ENCODE results near the gene TMEM86A. TPM values are rescaled to one million over a fixed set of nuclear protein-coding genes. Genes with fewer than 3 reads are reported as not detected.
"Not testable (repeated sequence)": the region's sequence is repeated elsewhere in the genome, so short reads cannot be mapped to it uniquely, and the experiment has no call there.

The TMEM86A gene
- total and polyA plus RNA-seq, 9 donors = 8.4 to 18.2 (median 11.5) TPM

GRCh38 chr11:18676803-18677202 is 21.8 kb upstream of the TMEM86A start:
- WGBS, 3 donors = 62 to 65% (median 64%) methylated on average over 4 of the region's 4 CpGs
- Histone ChIP-seq H3K9me3 (no peaks in the 10 kb centered on the region), H3K4me1 (ENCODE audit: insufficient read depth) (no peaks in the 10 kb centered on the region), H3K27me3 (no peaks in the 10 kb centered on the region), H3K27ac (no peak overlapping the region), H3K36me3 (no peaks in the 10 kb centered on the region), H3K4me3 (no peak overlapping the region)
- DNase-seq = no peak
- TF ChIP-seq CTCF (IDR thresholded peaks at IDR 0.05) (no peak), POLR2A (IDR thresholded peaks at IDR 0.05) (no peak), EP300 (IDR thresholded peaks at IDR 0.05) (no peak)
- intact Hi-C loops (cut with DNase I) = no loop called here

- Histone ChIP-seq H3K27ac (no peak overlapping the region), H3K4me1 (ENCODE audit: insufficient read depth) (no peaks in the 10 kb centered on the region), H3K4me3 (no peak overlapping the region), H3K36me3 (no peaks in the 10 kb centered on the region), H3K9me3 (no peaks in the 10 kb centered on the region), H3K27me3 (no peaks in the 10 kb centered on the region)
- DNase-seq = no peak
- WGBS, 3 donors = 95 to 99% (median 95%) methylated on average over 3 of the region's 3 CpGs
- TF ChIP-seq EP300 (IDR thresholded peaks at IDR 0.05) = no peak
- no peak for TF ChIP-seq CTCF (IDR thresholded peaks at IDR 0.05)
- TF ChIP-seq POLR2A (IDR thresholded peaks at IDR 0.05) = no peak
- intact Hi-C loops (cut with DNase I) = no loop called here
These were observed 21.0 kb upstream of the TMEM86A start for GRCh38 chr11:18677560-18677959.

- intact Hi-C loops (cut with DNase I); DNase-seq; H3K27me3 ChIP-seq; H3K27ac ChIP-seq; H3K4me3 ChIP-seq; H3K4me1 ChIP-seq (ENCODE audit: insufficient read depth); H3K36me3 ChIP-seq; H3K9me3 ChIP-seq: not testable (repeated sequence)
- WGBS, 3 donors = 88 to 93% (median 88%) methylated on average over 1 of the region's 1 CpG
These were observed 16.6 kb upstream of the TMEM86A start for GRCh38 chr11:18681949-18682348.

GRCh38 chr11:18682466-18682865 is 16.1 kb upstream of the TMEM86A start:
- Histone ChIP-seq H3K4me3 (no peak overlapping the region), H3K4me1 (ENCODE audit: insufficient read depth) (no peaks in the 10 kb centered on the region), H3K27me3 (no peaks in the 10 kb centered on the region), H3K27ac (no peak overlapping the region), H3K9me3 (no peaks in the 10 kb centered on the region), H3K36me3 (no peaks in the 10 kb centered on the region)
- DNase-seq = no peak
- intact Hi-C loops (cut with DNase I) = no loop called here
- WGBS, 3 donors = 94 to 96% (median 95%) methylated on average over 3 of the region's 3 CpGs
- no peak for TF ChIP-seq EP300 (IDR thresholded peaks at IDR 0.05)
- TF ChIP-seq POLR2A (IDR thresholded peaks at IDR 0.05) = no peak
- no peak for TF ChIP-seq CTCF (IDR thresholded peaks at IDR 0.05)

GRCh38 chr11:18684267-18684666 is 14.3 kb upstream of the TMEM86A start:
- TF ChIP-seq POLR2A (IDR thresholded peaks at IDR 0.05) (no peak), CTCF (IDR thresholded peaks at IDR 0.05) (no peak), EP300 (IDR thresholded peaks at IDR 0.05) (no peak)
- no peak overlapping the region for H3K4me3 ChIP-seq
- no peaks in the 10 kb centered on the region for H3K27me3 ChIP-seq
- H3K9me3 ChIP-seq = no peaks in the 10 kb centered on the region
- no peaks in the 10 kb centered on the region for H3K4me1 ChIP-seq (ENCODE audit: insufficient read depth)
- no peak overlapping the region for H3K27ac ChIP-seq
- DNase-seq = no peak
- H3K36me3 ChIP-seq = no peaks in the 10 kb centered on the region
- intact Hi-C loops (cut with DNase I) = no loop called here
- 24 to 53% (median 37%) methylated on average over 1 of the region's 1 CpG for WGBS, 3 donors

- not testable (repeated sequence) for H3K36me3 ChIP-seq; H3K4me1 ChIP-seq (ENCODE audit: insufficient read depth); H3K27ac ChIP-seq; H3K27me3 ChIP-seq; H3K9me3 ChIP-seq; H3K4me3 ChIP-seq; DNase-seq
- WGBS, 3 donors = 67 to 71% (median 70%) methylated on average over 4 of the region's 4 CpGs
- intact Hi-C loops (cut with DNase I) = loop anchor here in 1 of 4 donors (10.0 kb wide), 1 partner anchor 297 kb away; the partner anchor contains the start of gene LDHA
These were observed 7.0 kb upstream of the TMEM86A start for GRCh38 chr11:18691467-18692140.

Measured in ovary (tissue), 9 donors.